Osteoblast (primary cell): Measurements from ENCODE around the gene CHN2. TPM values are rescaled to one million over a fixed set of nuclear protein-coding genes. Genes with fewer than 3 reads are reported as not detected.

Experiments used
- DNase-seq: peaks from one replicate; pipeline ENCODE4 v3.0.0; 2011; ENCODE audit warnings: low spot score, mixed read lengths; ENCODE audit not compliant: insufficient read length; ENCODE audit errors: missing footprints
- H2AFZ ChIP-seq: 2 replicates; pipeline ENCODE4 v1.6.0; 2011; ENCODE audit warnings: mild to moderate bottlenecking, low read length
- H3K27ac ChIP-seq: 2 replicates; pipeline ENCODE4 v1.5.1; 2011; ENCODE audit warnings: mild to moderate bottlenecking, low read depth, low read length, moderate library complexity
- H3K27me3 ChIP-seq: 2 replicates; pipeline ENCODE4 v1.6.0; 2012; ENCODE audit warnings: mild to moderate bottlenecking, control low read depth, inconsistent platforms, low read length, moderate library complexity; ENCODE audit not compliant: insufficient read depth
- H3K36me3 ChIP-seq: 2 replicates; pipeline ENCODE4 v1.5.1; 2011; ENCODE audit warnings: mild to moderate bottlenecking, low read length, control low read depth, moderate library complexity; ENCODE audit not compliant: insufficient read depth
- H3K4me1 ChIP-seq: 2 replicates; pipeline ENCODE4 v1.5.1; 2011; ENCODE audit warnings: mild to moderate bottlenecking, low read length, control low read depth, moderate library complexity; ENCODE audit not compliant: insufficient read depth
- H3K4me2 ChIP-seq: 2 replicates; pipeline ENCODE4 v1.6.0; 2011; ENCODE audit warnings: mild to moderate bottlenecking, low read length; ENCODE audit not compliant: insufficient read depth
- H3K4me3 ChIP-seq: fragments of 200-600 bp; sonication (generic); 3 replicates; pipeline ENCODE4 v1.5.1; 2012; ENCODE audit warnings: mild to moderate bottlenecking, low read length, inconsistent platforms; ENCODE audit not compliant: insufficient read depth
- H3K79me2 ChIP-seq: 2 replicates; pipeline ENCODE4 v1.6.0; 2012; ENCODE audit warnings: mild to moderate bottlenecking, low read length, control low read depth, inconsistent platforms; ENCODE audit not compliant: insufficient read depth
- H3K9me3 ChIP-seq: 2 replicates; pipeline ENCODE4 v1.5.1; 2011; ENCODE audit warnings: low read depth, low read length, control low read depth
- H4K20me1 ChIP-seq: 2 replicates; pipeline ENCODE4 v1.6.0; 2012; ENCODE audit warnings: mild to moderate bottlenecking, low read length, control low read depth; ENCODE audit not compliant: insufficient read depth
- CTCF ChIP-seq: IDR thresholded peaks from 2 replicates; pipeline ENCODE4 v1.5.1; 2011; ENCODE audit warnings: mild to moderate bottlenecking, low read depth, low read length, moderate library complexity; ENCODE audit errors: extremely low read depth
- total RNA-seq: library from RNA; depleted of rRNA; stranded (reverse); fragments of >200 nt; gene quantifications from 2 replicates; pipeline ENCODE4 v1.2.3, GENCODE V29; 2012

CHN2 gene
- total RNA-seq, 1 donor = under 0.01 TPM

DNA sequence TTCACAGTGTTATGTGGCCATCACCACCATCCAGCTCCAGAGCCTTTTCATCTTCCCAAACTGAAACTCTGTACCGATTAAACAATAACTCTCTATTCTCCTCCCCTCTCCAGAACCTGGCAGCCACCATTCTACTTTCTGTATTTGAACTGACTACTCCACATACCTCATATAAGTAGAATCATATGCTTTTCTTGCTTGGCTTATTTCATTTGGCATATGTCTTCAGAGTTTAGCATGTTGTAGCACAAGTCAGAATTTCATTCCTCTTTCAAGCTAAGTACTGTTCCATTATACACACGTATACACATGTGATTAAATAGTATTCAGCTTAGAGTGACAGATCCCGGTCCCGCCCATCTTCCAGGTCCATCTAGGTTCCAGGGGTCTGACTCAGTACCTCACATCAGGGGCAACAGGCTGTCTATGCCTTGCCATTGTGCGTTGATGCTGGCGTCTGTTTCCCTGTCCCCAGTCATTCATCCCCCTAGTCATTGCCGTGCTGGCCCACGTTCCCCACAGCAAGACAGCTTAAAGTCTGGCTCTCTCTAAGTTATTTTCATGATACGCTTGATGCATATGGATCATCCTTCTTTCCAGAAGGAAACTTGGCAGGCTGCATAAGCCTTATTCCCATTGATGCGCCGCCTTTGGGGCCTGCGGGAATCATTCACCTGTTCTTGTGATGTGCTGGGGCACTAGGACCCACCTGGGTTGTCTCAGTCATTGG lies 108.3 kb downstream of the CHN2 start:
- no peak overlapping the region for H2AFZ ChIP-seq
- H3K4me1 ChIP-seq = no peaks in the 10 kb centered on the region
- no peak for DNase-seq
- H3K9me3 ChIP-seq = no peaks in the 10 kb centered on the region
- H3K79me2 ChIP-seq = no peaks in the 10 kb centered on the region
- H4K20me1 ChIP-seq = no peaks in the 10 kb centered on the region
- no peak for TF ChIP-seq CTCF
- H3K4me3 ChIP-seq = no peak overlapping the region
- no peak overlapping the region for H3K4me2 ChIP-seq
- no peak overlapping the region for H3K27ac ChIP-seq
- no peaks in the 10 kb centered on the region for H3K36me3 ChIP-seq
- H3K27me3 ChIP-seq = peaks cover 9% of the 10 kb centered on the region

DNA sequence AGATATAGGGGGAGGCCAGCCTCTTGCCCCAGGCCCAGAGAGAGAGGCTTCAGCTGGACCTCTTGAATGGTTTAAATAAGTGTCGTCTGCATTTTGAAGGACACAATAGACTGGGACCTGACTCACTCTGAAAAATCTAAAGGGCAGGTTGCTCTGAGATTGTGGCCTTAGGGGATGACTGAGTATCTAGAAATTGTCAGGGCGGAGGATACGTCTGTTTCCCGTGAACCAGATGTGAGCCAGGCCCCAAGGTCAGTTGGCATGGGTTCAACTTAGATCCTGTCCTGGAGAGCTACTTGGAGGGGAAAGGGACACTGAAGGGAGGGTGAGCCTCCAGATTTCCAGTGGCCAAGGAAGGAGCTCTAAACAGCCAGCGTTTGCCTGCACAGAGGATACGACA lies 110.2 kb downstream of the CHN2 start:
- Histone ChIP-seq H3K4me2 (no peak overlapping the region), H2AFZ (no peak overlapping the region), H3K79me2 (no peaks in the 10 kb centered on the region), H3K4me1 (no peaks in the 10 kb centered on the region), H3K27ac (no peak overlapping the region), H3K36me3 (no peaks in the 10 kb centered on the region), H3K27me3 (peaks cover 11% of the 10 kb centered on the region), H3K4me3 (no peak overlapping the region), H3K9me3 (no peaks in the 10 kb centered on the region), H4K20me1 (no peaks in the 10 kb centered on the region)
- DNase-seq = no peak
- TF ChIP-seq CTCF = no peak

- peaks cover 7% of the 10 kb centered on the region for H3K27me3 ChIP-seq
- no peaks in the 10 kb centered on the region for H3K9me3 ChIP-seq
- H3K4me2 ChIP-seq = no peak overlapping the region
- no peak for DNase-seq
- H3K4me1 ChIP-seq = no peaks in the 10 kb centered on the region
- H3K4me3 ChIP-seq = no peak overlapping the region
- no peak for TF ChIP-seq CTCF
- no peaks in the 10 kb centered on the region for H3K79me2 ChIP-seq
- H2AFZ ChIP-seq = no peak overlapping the region
- H4K20me1 ChIP-seq = no peaks in the 10 kb centered on the region
- H3K27ac ChIP-seq = no peak overlapping the region
- no peaks in the 10 kb centered on the region for H3K36me3 ChIP-seq
Observed at GRCh38 chr7:29306319-29306991, 111.9 kb downstream of the CHN2 start.

DNA sequence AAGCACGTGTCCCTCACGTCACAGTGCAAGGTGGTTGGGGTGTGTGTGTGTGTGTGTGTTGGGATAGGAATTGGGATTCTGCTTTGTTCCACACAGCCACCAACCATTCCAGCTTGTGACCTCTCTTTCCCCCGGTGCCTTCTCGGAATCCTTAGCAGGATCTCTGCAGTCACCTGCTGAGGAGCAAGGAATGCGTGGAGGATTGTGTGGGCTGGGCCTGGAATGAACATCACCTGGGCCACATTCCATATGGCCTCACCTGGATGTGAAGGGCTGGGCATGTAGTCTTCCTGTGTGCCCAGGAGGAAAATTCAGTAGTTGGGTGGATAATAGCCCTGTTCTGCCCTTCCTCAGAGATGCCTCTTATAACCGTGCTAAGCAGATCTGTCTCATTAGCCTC lies 113.8 kb downstream of the CHN2 start:
- Histone ChIP-seq H4K20me1 (no peaks in the 10 kb centered on the region), H3K79me2 (no peaks in the 10 kb centered on the region), H3K27me3 (peaks cover 5% of the 10 kb centered on the region), H2AFZ (no peak overlapping the region), H3K9me3 (no peaks in the 10 kb centered on the region), H3K4me3 (no peak overlapping the region), H3K36me3 (no peaks in the 10 kb centered on the region), H3K4me1 (no peaks in the 10 kb centered on the region), H3K4me2 (no peak overlapping the region), H3K27ac (no peak overlapping the region)
- TF ChIP-seq CTCF = no peak
- no peak for DNase-seq
